GM21576 (cell line): ENCODE data around the gene SYS1.

Source experiments
- ATAC-seq: cut with Tn5 transposase; IDR thresholded peaks from one replicate; pipeline ENCODE4 v1.9.1; 2021; ENCODE audit warnings: mild to moderate bottlenecking, moderate library complexity; ENCODE audit not compliant: unreplicated experiment

Gene SYS1

DNA sequence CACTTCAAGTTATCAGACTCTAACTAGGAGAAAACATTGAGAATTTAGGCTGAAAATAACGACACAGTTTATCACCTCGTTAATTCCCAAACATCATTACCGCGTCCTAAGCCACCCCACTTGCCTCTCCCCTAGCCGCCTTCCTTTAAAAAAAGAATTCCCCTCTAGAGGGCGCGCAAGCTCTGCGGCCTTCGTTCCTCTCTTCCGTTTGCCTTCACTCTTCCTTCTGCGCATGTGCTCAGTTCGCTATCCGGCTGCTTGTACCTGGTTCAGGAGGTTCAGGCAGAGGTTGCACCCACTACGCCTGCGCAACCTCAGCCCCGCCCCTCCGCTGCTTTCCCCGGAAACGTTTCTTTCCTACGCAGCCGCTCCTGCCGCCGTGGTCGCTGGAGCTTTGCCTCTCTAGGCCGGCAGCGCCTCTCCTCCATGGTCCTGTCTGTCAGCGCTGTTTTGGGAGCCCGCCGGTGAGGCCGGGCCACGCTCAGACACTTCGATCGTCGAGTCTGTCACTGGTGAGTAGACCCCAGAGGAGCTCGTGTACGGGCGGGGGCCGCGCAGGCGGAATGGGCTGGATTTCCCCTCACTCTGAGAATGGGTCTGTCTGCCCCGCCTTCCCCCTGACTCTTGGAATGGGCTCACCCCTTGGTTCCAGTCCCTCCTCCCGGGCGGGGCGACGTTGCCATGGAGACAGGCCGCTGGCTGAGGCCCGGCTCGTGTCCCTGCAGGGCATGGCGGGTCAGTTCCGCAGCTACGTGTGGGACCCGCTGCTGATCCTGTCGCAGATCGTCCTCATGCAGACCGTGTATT lies at the start of gene SYS1:
Gene SYS1, plus strand, starts transcription at position 353 of the 807 bp plus-strand sequence. Its CDS starts 376 bp downstream, at position 729.
- peak; percentile 78 for ATAC-seq

DNA sequence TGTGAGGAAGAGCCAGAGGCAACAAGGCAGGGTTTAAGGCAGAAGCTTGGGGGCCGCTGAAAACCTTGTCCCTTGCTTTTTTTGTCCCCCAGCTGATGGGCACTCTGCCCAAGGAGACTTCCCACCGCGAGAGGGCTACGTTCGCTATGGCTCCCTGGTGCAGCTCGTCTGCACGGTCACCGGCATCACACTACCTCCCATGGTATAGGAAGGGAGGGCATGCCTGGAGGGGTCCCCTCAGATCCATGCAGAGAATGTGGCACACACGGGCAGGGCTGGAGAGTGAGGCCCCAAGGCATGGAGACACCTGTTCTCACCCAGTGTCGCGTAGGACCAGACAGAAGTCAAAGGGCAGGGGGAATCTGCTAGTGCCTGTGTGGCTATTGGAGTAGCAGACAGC lies 49.0 kb upstream of the SYS1 start:
- no peak for ATAC-seq

DNA sequence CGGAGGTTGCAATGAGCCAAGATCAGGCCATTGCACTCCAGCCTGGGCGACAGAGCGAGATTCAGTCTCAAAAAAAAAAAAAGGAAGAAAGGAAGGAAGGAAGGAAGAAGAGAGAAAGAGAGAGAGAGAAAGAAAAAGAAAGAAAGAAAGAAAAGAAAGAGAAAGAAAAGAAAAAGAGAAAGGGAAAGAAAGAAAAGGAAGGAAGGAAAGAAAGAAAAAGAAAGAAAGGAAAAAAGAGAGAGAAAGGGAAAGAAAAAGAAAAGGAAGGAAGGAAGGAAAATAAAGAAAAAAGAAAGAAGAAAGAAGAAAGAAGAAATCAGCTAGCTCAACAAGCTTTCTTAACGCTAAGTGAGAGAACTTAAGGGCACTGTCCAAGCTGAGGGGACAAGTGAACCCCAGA lies 47.3 kb upstream of the SYS1 start:
- ATAC-seq, result no peak

DNA sequence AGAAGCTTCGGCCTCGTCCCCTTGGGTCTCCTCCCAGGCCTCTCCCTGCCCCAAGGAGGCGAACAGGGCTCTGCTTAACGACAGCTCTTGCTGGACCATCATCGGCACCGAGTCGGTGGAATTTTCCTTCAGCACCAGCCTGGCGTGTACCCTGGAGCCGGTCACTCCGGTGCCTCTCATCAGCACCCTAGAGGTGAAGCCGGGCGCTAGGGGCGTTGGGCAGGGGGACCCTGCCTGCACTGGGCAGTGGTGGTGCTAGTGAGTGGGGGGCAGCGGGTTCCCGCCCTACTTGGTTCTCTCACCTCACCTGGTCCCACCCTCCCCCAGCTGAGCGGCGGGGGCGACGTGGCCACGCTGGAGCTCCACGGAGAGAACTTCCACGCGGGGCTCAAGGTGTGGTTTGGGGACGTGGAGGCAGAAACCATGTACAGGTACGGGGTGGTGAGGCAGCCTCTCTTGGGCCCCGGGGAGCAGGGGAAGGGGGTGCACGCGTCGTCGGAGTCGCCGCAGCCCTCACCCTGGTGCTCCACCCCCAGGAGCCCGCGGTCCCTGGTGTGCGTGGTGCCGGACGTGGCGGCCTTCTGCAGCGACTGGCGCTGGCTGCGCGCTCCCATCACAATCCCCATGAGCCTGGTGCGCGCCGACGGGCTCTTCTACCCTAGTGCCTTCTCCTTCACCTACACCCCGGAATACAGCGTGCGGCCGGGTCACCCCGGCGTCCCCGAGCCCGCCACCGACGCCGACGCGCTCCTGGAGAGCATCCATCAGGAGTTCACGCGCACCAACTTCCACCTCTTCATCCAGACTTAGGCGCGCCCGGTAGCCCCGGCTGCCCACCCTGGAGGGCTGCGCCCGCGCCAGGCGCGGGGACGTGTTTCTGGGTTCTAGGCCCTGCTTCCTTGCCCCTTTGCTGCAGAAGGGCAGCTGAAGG lies 46.5 kb upstream of the SYS1 start:
- no peak for ATAC-seq

DNA sequence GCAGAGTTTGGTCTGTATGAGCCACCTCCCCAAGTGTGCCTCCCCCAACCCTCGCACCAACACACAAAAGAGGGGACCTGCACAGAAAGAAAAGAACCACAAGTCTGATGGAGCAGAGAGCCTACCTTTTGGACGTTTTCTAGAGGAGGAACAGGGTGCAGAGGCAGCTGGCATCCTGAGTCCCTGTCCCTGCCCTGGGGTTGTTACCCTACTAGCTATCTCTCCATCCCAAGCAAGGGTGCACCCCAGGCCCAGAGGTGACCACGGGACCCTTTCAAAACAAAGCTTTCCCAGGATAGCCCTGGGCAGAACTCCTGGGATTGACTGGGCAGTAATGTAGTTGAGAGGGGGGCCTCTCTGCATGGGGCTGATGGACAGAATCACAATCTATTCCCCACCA lies 45.1 kb upstream of the SYS1 start:
- no peak for ATAC-seq

DNA sequence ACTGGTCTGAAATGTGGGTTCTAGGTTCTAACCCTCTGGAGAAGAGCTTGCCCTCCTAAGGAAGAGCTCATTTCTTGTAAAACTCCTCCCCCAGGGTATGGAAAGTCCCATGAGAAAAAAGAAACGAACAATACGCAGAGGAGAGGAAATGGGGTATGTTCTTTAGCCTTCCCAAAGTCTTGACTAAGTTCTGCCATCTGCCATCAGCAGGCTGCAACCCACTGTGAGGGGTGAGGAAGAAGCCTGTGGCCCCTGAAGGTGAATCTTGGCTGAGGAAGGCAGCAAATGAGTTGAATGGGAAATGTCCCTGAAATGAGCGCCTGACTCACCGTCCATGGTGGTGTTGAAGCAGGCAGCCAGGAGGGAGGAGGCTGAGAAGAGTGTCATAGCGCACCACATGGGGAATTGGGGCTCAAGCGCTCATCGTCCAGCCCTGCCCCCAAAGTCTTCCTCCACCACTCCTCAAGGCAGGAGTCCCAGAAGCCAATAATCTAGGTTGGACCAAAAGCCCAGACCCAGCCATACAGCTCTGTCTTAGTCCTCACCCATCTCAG lies 44.5 kb upstream of the SYS1 start:
- ATAC-seq, result no peak

DNA sequence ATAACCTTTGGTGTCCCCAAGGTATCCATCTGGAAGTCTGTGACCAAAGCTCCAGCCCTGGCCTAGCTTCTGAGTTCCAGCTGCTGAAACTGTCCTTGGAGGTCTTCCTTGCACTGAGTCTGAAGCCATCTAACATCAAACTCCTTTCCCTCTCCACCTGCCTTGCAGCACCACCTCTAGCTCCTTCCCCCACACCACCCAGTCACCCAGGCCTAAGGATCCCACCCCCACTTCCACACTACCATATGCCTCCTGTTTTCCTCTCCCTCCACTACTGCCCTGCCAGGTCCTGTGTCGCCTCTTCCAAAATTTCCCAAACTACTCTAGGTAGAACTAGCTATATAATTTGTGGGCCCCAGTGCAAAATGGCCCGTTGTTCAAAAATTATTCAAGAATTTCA lies 44.0 kb upstream of the SYS1 start:
- ATAC-seq, result no peak

DNA sequence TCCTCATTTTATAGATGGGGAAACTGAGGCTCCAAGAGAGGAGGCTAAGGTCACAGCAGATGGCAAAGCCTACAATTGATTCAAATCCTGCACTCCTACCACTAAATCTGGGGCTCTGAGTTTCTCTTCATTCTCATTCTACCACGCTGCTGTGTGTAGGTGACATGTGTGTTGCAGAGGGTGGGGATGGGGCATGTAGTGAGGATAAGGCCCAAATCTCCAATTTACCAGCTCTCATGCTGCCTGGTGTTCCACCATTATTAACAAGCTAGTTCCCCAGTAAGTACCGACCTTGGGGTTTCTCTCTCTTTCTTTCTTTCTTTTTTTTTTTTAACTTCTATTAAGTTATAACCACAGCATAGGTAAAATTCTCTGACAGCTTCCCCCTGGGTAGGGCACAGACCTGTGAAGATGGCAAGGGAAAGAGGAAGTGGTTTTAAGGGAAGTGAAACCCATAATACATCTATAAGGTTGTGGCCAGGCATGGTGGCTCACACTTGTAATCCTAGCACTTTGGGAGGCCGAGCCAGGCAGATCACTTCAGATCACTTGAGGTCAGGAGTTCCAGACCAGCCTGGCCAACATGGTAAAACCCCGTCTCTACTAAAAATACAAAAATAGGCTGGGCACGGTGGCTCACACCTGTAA lies 41.9 kb upstream of the SYS1 start:
- no peak for ATAC-seq

DNA sequence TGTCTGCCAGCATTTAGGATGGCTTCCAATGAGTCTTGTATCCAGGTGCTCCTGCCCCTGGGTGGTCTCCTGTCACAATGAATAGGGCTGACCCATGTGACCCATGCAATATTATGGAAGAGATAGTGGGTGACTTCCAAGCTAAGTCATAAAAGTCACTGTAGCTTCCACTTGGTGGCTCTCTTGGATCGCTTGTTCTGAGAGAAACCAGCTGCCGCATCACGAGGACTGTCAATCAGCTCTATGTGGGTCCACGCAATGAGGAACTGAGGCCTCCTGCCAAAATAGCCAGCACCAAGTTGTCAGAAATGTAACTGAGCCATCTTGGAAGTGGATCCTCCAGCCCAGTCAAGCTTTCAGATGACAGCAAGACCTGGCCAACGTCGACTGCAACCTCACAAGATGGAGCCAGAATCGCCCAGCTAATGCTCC lies 40.0 kb upstream of the SYS1 start:
- ATAC-seq, result no peak

DNA sequence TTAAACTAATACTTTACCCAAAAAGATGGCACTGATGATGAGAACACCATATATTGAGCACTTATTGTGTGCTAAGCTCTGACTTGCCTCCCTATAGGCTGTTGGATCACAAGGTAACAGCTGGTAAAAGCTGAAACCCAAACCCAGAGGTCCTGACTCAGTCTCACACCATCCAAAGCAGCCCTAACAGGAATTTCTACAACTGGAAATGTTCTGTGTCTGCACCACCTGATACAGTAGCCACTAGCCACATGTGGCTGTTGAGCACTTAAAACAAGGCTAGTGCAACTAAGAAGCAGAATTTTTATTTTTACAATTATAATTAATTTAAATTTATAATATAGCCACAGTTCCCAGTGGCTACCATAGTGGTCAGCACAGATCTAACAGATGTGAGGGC lies 39.2 kb upstream of the SYS1 start:
- ATAC-seq, result no peak

DNA sequence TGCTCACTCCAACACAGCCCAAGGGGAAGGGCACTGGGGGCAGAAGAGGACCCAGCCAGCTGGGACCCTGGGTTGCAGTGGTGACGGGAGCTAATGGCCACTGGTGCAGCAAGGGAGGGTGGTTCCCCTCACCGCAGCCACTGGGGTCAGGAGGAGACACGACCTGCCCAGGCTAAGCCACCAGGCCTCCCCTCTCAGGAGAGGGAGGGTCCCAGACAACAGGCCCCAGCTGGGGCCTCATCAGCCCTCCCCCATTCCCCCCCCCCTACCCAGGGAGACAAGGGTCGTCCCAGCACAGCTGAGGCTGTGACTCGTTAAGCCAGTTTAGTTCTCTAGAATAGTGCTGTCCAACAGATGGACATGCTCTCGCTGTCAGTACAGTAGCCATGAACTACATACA lies 37.6 kb upstream of the SYS1 start:
- no peak for ATAC-seq

DNA sequence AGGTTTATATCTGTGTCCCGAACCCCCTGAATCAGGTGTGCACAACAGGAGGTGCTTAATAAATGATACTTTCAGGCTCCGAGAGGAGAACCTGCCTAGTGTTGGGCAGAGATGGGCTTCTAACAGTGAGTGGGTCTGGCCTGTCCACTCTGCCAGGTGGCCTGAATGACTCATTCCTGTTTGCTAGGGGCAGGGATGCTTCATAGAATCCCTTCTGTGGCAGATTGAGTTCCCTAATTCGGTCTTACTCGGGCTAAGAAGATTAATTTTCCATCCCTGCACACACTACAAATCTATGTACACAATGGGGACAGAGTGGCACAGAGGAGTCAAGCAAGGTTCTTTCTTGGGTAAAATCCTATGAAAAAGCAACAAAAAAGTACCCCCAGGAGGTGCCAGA lies 34.5 kb upstream of the SYS1 start:
- ATAC-seq, result no peak

DNA sequence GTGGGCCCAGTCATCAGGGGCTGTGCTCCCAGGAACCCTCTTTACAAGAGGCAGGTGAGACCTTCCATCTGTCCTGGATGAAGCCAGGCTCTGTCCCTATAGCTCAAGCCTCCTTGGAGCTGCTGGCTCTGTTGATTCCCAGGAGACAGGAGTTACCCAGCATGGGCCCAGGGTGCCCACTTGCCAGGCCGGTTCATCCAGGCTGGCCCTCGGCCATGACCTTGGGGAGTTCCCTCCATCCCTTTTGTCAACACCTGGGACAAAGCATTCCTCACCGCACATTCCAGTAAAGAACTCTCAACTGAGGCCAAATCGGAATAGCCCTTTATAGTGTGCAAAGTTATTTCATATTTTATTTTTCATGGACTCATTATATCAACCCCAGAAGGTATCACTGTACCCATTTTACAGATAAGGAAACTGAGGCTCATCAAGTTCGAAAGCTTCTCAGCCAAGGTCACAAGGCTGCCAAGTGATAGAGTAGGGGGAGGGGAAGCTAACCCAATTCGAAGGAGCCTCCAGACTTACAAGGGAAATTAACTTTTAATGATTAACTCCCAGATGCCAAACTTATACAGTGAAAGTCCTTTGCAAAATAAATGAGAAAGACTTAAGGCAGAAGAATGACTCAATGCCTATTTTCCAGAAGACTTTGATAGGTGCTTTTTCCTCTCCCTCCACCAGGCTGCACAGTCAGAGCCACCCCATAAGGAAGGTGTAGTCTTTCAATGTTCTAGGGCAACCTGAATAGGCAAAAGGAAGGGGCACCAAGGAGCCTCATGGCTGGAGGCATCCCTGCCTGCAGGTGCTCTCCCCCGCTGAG lies 33.2 kb upstream of the SYS1 start:
- no peak for ATAC-seq

DNA sequence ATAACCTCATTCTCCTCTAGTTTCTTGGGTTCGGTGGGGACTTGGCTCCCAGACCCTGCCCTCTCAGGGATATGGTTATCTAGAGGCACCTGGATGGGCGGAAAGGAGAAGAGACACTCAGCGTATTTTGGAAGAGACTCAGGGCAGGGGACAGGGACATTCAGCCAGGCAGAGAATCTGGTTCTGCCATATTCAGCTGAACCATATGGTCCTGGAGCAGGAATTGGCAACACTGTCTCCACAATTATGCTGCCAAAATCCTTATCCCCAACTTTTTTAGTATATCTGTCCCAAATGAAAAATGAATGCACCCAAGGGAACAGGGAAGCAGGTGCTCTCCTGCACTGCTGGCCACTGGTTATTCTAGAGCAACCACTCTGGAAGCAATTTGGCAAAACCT lies 32.5 kb upstream of the SYS1 start:
- ATAC-seq, result no peak

DNA sequence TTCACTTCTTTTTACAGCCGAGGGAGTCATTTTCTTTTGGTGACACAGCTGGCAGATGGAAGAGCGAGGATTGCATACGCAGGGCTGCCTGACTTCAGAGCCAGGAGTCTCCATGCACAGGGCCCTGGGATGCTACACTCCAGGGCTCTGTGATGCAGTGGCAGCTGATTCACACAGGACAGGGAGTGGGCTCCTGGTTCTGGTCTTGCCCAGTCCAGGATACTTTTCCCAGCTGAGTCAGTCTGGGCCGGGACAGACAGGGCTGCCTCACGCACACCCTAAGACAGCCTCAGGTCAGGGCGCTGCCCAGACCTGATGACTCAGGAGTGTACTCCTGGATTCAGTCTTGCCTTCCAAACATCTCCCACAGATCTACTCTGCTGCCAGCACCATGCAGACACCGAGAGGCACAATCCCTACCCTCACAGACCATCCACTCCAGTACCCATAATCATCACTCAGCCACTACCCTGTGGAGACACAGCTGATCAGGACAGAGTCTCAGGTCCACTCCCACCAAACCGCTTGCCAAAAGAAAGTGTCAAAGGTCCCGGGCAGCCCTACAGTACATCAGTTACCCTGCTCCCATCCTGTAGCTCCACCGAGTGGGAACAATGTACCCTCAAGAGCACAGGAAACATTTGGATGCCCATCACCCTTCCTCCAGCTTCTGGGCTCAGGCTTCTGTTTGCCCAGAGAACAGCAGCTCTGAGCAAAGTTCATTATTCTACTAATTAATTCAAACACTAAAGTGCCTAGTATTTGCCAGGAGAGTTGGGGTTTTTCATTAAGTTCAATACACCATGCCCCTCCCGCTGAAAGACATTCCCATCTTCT lies 26.2 kb upstream of the SYS1 start:
- no peak for ATAC-seq

DNA sequence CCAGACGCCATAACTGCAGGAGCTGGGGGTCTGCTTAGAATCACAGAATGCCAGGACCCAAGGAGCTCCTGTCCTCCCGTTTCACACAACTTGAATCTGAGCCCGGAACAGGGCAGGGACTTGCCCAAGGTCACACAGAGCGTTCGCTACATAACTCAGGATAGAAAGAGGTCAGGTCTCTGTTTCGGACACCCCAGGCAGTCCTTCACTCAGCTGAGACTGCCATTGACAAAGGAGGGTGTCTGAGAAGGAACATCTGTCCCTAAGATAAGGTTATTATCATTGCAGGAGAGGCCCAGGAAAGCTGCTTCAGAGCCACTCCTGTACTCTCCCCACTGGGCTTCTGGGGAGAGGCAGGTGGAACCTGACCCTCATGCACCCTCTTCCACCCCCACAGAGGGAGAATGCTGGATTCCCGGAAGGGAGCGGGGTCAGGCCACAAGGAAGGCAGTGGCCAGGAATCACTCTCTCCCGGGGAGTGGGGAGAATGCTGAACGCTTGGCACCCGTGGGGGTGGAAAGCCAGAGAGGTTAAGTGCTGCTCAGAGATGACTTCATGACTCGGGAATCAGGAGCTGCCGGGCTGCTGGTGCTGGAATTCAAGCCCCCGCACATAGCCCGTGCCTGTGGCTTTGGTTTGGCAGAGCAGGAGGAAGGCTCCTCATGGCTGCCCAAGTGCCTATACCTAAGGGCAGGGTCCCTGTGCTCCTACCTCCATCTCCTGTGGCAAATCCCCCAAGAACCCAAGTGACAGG lies 25.4 kb upstream of the SYS1 start:
- no peak for ATAC-seq

DNA sequence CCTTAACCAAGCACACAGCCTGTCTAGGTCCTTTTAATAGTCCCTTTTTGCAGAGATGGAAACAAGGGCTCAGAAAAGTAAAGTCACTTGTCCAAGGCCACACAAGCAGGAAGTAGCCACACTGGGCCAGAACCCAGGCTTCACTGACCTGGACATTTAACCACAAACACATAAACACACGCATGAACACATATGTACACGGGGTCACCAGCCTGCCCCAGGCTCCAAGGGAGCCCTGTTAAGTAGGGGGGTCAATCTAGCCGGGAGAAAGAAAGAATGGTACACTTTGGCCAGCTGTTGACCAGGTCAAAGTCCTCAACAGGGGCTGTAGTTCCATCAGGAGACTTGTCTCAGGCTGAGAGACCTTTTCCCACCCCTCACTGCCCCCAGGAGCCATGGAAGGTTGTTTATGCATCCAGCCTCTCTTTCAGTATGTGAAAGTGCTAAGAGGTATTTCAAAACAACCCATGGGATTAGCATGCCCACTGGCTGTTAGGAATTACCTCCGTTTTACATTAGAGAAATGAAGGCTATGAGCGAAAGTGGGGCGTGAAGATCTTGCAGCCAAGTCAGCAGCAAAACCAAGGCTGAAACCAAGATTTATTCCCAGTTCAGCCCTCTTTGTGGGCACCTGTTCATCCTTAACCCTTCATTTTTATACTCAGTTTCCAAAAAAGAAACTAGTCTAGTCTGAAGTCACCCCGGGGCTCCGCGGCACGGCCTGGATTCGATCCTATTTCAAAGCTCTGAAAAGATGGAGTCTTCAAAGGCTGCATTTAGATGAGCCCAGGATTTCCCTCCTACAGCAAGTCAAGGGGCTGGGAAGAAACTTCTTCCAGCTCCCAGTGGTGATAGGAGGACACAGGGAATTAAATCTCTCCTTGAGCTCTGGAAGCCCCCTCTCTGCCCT lies 24.6 kb upstream of the SYS1 start:
- ATAC-seq, result no peak

DNA sequence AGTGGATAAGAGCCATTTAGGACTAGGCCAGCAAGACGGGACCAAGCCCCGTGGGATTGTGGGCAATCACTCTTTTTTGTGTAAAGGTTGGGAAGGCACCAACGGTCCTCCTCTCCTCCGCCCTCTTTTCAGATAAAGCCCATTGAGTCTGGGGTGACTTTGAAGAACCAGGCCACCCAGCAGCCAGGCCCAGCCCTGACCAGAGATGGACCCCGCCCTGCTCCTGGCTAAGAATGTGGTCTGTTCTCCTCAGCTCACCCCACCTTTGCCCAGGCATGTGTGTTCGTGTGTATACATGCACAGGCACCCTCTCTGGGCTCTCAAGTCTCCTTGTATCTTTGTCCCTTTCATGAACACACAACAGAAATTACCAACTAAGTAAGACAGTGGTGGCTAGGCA lies 23.9 kb upstream of the SYS1 start:
- no peak for ATAC-seq
